ENCODE results near the gene KCNK4.

Gene KCNK4

DNA sequence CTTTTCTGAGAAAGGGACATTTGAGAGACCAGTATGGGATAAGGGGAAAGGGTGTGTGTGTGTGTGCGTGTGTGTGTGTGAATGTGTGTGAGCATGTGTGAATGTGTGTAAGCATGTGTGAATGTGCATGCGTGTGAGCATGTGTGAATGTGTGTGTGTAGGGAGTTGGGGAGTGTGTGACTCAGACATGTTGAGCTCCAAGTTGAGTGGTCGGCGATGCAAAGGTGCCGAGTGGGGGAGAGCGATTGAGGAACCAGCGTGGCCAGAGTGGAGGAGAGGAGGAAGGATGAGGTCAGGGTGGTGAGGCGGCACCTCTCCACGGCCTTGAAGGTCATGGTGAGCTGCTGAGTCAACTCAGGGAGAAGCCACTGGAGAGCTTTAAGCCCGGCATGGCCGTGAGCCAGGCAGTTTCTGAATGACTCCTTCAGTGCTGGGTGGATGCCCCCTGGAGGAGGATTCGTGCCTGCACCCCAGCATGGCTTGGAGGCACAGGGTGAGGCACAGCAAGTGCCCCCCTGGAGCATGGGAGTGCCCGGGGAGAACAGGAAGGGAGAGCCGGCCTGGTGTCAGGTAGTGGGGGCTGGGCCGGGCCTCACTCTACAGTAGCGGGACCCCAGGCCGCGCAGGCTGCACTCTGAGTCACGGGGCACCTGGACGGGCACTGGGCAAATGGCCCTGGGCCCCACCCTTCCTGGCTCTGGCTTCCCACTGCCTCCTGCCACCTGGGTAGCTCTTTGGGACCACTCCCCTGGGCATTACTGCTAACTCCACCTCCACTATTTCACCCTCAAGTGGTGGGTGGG lies 40.7 kb downstream of the KCNK4 start:
- DNase-seq, result peak; percentile 84

DNA sequence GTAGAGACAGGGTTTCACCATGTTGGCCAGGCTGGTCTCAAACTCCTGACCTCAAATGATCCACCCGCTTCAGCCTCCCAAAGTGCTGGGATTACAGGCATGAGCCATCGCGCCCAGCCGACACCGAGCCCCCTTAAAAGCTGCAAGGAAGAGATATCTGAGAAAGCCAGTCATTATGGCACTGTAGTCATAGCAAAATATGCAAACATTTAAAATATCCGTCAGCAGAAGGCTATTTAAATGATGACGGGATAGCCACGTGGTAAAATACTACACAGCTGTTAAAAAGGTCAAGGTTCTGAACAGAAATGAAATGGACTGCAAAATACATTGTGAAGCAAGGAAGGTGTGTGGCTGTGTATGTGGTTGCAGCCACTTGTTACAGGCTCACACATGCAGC lies 42.5 kb downstream of the KCNK4 start:
- DNase-seq, result no peak

- DNase-seq, result peak; percentile 95
Observed at GRCh38 chr11:64334764-64335735, 43.9 kb downstream of the KCNK4 start.

GRCh38 chr11:64337538-64338249 lies 46.6 kb downstream of the KCNK4 start:
- no peak for DNase-seq

DNA sequence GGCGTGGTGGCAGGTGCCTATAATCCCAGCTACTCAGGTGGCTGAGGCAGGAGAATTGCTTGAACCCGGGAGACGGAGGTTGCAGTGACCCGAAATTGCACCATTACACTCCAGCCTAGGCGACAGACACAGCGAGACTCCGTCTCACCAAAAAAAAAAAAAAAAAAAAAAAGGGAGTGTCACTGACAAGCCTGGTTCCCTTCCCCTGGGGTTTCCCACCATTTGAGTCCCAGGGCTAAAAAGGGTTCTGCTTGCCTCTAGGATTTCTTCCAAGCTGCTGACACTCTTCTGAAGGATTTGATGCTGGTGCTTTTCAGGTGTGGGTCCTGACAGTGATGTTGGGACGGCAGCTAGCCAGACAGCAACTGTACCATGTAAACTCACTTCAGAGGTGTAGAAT lies 47.6 kb downstream of the KCNK4 start:
- no peak for DNase-seq

- no peak for DNase-seq
Observed at GRCh38 chr11:64339286-64339685, 48.2 kb downstream of the KCNK4 start.

DNA sequence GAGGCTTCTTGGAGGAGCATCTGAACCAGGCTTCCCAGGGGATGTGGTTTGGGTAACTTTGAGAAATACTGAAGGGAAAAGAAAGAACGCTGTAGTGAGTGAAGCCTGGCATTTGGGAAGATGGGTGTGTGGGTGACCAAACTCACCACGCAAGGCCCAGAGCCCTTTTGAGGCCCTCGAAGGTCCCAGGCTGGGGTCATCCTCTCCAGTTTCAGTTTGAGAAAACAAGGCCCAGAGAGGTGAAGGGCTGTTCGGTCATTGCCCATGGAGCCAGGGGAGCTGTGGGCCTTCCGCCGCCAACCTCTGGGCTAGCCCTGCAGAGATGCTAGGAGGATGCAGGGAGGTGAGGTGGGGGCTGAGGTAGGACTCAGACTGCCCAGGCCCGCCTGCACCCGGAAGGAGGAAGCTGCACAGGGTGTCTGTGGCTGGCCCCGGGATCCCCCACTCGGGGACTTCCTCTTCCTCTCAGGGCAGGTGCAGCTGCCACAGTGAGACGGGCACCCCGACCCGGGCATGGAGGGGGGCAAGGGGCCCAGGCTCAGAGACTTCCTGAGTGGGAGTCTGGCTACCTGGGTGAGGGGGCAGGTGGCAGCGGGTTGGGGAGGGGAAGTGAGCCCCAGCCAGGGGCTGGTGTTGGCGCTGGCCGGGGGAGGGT lies 48.8 kb downstream of the KCNK4 start, which contains the start of gene CCDC88B:
Gene CCDC88B, plus strand, starts transcription at position 451 of the 655 bp plus-strand sequence. Its CDS starts 63 bp downstream, at position 514.
- no peak for DNase-seq

DNA sequence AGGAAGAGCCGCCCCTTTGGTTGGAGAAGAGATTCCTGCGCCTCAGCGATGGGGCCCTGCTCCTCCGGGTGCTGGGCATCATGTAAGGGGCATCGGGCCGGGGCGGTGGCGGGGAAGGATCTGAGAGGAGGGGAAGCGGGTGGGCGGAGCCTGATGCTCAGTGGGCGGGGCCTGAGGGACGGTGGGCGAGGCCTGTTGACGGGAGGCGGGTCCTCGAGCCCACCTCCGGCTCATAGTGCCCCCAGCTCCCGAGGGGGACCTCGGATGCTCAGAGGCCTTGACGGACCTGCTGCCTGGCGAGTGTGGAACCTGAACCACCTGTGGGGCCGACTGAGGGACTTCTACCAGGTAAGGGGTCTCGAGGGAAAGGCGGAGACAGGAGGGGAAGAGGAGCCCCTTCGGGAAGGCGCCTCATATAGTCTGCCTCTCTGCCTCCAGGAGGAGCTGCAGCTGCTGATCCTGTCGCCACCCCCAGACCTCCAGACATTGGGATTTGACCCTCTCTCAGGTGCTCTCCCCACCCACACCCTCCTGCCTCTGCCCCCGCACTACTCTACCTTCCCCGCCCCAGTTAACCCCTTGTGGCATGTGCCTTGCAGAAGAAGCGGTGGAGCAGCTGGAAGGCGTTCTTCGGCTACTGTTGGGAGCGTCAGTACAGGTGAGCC lies 49.7 kb downstream of the KCNK4 start:
- no peak for DNase-seq

DNA sequence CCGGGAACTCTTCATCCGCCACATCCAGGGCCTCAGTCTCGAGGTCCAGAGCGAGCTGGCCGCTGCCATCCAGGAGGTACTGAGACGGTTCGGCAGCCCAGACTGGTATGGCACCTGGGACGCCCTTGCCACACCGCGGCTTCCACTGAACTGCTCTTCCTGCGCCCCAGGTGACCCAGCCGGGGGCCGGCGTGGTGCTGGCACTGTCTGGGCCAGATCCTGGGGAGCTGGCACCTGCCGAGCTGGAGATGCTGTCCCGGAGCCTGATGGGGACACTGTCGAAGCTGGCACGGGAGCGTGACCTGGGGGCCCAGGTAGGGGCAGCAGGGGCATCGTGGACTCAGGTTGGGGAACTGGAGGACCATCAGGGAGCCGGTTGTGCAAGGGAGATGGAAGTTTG lies 50.3 kb downstream of the KCNK4 start:
- no peak for DNase-seq

- peak; percentile 85 for DNase-seq
Observed at GRCh38 chr11:64341851-64342791, 51.0 kb downstream of the KCNK4 start.

- no peak for DNase-seq
Observed at GRCh38 chr11:64342869-64343745, 52.0 kb downstream of the KCNK4 start.

DNA sequence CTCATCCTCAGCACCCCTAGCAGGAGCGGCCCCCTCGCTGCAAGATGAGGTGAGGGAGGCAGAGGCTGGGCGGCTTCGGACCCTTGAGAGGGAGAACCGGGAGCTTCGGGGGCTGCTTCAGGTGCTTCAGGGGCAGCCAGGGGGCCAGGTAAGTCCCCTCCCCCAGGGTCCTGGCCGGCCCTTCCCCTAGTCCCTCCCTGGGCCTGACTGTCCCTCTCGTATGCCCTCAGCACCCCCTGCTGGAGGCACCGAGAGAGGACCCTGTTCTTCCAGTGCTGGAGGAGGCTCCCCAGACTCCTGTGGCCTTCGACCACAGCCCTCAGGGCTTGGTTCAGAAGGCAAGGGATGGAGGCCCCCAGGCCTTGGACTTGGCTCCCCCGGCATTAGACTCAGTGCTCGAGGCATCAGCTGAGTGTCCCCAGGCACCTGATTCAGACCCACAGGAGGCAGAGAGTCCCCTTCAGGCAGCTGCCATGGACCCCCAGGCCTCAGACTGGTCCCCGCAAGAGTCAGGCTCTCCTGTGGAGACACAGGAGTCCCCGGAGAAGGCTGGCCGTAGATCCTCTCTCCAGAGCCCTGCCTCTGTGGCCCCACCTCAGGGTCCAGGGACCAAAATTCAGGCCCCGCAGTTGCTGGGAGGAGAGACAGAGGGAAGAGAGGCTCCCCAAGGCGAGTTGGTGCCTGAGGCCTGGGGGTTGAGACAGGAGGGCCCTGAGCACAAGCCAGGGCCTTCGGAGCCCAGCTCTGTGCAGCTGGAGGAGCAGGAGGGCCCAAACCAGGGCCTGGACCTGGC lies 52.9 kb downstream of the KCNK4 start:
- DNase-seq, result no peak

DNA sequence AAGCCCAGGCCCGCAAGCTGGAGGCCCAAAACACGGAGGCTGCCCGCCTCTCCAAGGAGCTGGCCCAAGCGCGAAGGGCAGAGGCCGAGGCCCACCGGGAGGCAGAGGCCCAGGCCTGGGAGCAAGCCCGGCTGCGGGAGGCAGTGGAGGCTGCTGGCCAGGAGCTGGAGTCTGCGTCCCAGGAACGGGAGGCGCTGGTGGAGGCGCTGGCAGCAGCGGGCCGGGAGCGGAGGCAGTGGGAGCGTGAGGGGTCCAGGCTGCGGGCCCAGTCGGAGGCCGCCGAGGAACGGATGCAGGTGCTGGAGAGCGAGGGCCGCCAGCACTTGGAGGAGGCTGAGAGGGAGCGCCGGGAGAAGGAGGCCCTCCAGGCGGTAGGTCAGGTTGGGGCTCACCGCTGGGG lies 53.7 kb downstream of the KCNK4 start:
- no peak for DNase-seq

GRCh38 chr11:64347193-64347867 lies 56.2 kb downstream of the KCNK4 start:
- DNase-seq, result no peak

DNA sequence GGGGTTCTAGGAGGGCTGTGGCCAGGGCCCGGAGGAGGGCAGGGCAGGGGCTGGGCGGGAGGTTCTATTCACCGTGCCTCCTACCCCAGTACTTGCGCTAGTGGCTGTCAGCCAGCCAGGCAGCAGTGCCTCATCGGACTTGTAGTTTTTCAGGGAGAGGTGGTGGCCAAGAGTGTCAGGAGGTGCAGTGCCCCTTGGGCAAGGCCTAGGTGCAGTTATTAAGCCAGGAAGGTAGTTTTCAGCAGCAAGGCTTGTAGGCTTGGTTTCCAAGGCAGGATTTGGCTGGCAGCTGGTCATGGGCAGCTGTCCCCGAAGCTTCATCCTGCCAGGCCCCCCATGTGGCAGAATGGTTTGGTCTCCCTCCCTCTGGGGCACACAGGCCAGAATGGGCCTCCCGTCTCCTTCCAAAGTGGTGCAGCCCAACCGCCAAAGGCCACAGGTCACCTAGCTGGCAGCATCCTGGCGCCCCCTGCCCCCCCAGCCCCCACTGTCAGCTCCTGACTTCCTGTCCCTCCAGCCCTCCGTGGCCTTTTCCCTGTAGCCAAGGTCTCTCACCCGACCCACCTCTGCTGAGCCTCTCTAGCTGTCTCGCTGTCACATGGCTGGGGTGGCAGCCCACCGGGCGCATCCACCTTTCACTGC lies 57.4 kb downstream of the KCNK4 start:
- no peak for DNase-seq

DNA sequence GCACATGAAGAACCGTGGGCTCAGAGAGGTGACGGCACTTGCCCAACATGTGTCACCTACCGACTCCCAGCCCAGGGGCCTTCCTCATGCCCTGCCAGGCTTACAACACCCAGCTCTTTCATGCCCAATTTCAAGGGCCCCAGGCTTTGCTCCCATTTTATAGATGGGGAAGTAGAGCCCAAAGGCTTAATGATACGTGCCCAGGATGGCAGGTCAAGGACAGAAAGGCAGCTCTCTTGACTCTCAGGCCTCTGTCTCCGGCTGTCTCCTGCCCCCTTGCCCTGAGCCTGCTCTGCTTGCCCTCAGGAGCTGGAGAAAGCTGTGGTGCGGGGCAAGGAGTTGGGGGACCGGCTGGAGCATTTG lies 57.9 kb downstream of the KCNK4 start:
- DNase-seq, result no peak

DNA sequence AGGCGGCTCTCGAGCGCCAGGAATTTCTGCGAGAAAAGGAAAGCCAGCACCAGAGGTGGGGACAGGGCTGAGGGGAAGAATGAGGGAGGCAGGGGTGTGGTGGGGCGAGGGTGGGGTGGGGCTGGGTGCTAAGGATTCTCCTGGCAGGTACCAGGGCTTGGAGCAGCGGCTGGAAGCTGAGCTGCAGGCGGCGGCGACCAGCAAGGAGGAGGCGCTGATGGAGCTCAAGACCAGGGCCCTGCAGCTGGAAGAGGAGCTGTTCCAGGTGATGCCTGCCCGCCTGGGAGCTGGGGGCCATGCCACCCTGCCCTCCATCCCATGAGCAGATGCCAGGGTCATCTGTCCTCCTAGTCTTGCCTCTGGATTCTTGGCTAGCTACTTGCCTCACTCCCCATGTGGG lies 58.3 kb downstream of the KCNK4 start:
- no peak for DNase-seq

Data from fibroblast of skin of back (primary cell).